NB4 (cell line): ENCODE measurements around the gene CACNA2D3.

ENCODE experiments used
- DNase-seq: peaks from one replicate; pipeline ENCODE4 v3.0.0; 2010; ENCODE audit warnings: low read depth
- H3K4me3 ChIP-seq: one replicate; pipeline ENCODE4 v1.5.1; 2011; ENCODE audit warnings: mild to moderate bottlenecking, low read depth, low read length, moderate library complexity
- MYC ChIP-seq: IDR thresholded peaks from 2 replicates; pipeline ENCODE4 v1.6.1; 2011; ENCODE audit warnings: low read depth, low read length
- POLR2A ChIP-seq: IDR thresholded peaks from 2 replicates; pipeline ENCODE4 v1.6.1; 2011; ENCODE audit warnings: mild to moderate bottlenecking; ENCODE audit not compliant: insufficient read length; ENCODE audit errors: extremely low read depth
- TF ChIP-seq, protein P1 (sequence below): IDR thresholded peaks from one replicate; pipeline ENCODE4 v1.5.1; 2012; ENCODE audit warnings: low read depth, low read length
- TF ChIP-seq, protein P2 (sequence below): IDR thresholded peaks from 2 replicates; pipeline ENCODE4 v1.6.1; 2011; ENCODE audit warnings: low read depth, low read length

CACNA2D3 gene

DNA sequence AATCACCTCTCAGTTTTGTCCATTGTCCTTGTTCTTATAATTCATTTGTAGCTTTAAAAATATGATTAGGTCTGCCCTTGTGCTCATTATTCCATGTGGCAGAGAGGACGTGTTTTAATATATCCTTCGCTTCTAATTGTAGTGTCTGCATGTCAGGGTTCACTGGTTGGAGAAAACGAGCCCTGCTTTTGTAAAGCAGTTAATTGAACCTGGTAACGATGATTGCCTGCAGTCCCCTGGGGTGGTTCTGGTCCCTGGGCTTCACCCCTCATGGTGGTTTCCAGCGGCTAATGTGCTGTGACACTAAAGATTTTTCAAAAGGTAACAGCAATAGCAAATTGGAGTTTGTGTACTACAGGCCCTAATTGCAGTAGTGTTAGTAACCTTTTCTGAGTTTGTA is 299.6 kb downstream of the CACNA2D3 start:
- no peak for DNase-seq

DNA sequence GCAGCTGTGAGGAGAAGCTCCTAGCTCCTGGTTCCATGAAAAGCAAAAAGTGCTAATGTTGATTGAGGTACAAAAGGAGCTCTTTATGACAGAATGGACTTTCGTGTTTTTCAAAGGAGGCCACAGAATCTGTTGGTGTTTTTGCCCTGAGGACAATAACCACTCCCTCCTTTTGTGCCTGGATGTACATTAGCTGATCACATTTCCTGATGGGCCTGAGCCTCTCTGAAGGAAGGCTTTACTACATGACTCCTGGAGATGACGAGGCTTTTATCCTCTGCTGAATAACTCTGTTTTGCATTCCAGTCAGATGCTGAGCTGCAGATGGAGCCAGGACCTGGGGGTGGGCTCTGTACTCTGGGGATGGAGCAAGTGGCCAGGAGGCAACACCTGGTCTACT is 301.9 kb downstream of the CACNA2D3 start:
- no peak for DNase-seq
- H3K4me3 ChIP-seq: no peak overlapping the region
- TF ChIP-seq, protein P1, sequence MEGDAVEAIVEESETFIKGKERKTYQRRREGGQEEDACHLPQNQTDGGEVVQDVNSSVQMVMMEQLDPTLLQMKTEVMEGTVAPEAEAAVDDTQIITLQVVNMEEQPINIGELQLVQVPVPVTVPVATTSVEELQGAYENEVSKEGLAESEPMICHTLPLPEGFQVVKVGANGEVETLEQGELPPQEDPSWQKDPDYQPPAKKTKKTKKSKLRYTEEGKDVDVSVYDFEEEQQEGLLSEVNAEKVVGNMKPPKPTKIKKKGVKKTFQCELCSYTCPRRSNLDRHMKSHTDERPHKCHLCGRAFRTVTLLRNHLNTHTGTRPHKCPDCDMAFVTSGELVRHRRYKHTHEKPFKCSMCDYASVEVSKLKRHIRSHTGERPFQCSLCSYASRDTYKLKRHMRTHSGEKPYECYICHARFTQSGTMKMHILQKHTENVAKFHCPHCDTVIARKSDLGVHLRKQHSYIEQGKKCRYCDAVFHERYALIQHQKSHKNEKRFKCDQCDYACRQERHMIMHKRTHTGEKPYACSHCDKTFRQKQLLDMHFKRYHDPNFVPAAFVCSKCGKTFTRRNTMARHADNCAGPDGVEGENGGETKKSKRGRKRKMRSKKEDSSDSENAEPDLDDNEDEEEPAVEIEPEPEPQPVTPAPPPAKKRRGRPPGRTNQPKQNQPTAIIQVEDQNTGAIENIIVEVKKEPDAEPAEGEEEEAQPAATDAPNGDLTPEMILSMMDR: no peak
- TF ChIP-seq MYC (no peak), POLR2A (no peak)
- TF ChIP-seq, protein P2, sequence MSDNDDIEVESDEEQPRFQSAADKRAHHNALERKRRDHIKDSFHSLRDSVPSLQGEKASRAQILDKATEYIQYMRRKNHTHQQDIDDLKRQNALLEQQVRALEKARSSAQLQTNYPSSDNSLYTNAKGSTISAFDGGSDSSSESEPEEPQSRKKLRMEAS: no peak

More for the DNA sequence above, 299.6 kb downstream of the CACNA2D3 start:
- TF ChIP-seq, protein P2: no peak
- TF ChIP-seq, protein P1: no peak
- TF ChIP-seq MYC (no peak), POLR2A (no peak)
- no peak overlapping the region for H3K4me3 ChIP-seq

DNA sequence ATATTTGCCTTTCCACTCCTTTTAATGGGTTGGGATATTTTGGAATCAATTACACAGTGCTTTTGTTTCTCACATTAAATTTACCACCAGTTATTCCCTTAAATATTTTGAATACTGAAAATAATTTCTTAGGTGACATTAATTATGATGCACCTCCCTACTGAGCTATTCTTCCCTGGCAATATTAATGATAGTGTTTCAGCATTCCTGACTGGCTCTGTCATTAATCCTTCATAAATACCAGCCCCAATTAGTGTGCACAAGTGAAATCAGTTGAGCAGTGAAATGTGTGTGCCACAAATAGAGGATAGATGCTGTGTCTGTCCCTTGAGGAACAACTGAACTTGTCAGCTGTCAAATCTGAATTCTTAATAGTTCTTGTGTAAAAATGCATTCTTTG is 304.0 kb downstream of the CACNA2D3 start:
- TF ChIP-seq, protein P1: no peak
- TF ChIP-seq POLR2A (no peak), MYC (no peak)
- TF ChIP-seq, protein P2: no peak
- no peak for DNase-seq
- no peak overlapping the region for H3K4me3 ChIP-seq

DNA sequence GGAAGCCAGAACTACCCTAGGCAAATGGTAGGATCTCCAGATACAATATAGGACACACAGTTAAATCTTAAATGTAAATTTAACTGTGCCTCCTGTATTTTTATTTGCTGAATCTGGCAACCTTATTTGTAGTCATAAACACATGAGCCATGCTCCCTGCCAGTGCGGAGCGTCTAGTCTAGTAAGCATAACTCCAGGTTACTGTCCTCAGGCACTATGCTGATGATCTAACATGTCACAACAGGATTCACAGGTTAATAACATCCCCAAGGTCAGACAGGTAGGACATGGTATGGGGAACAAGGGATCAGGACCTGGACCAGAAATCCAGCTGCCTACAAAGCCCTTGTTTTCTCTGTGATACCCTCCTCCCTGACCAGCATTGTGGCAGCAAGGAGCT is 305.1 kb downstream of the CACNA2D3 start:
- no peak for TF ChIP-seq POLR2A
- TF ChIP-seq, protein P2: no peak
- TF ChIP-seq MYC: no peak
- TF ChIP-seq, protein P1: no peak
- no peak overlapping the region for H3K4me3 ChIP-seq
- no peak for DNase-seq

DNA sequence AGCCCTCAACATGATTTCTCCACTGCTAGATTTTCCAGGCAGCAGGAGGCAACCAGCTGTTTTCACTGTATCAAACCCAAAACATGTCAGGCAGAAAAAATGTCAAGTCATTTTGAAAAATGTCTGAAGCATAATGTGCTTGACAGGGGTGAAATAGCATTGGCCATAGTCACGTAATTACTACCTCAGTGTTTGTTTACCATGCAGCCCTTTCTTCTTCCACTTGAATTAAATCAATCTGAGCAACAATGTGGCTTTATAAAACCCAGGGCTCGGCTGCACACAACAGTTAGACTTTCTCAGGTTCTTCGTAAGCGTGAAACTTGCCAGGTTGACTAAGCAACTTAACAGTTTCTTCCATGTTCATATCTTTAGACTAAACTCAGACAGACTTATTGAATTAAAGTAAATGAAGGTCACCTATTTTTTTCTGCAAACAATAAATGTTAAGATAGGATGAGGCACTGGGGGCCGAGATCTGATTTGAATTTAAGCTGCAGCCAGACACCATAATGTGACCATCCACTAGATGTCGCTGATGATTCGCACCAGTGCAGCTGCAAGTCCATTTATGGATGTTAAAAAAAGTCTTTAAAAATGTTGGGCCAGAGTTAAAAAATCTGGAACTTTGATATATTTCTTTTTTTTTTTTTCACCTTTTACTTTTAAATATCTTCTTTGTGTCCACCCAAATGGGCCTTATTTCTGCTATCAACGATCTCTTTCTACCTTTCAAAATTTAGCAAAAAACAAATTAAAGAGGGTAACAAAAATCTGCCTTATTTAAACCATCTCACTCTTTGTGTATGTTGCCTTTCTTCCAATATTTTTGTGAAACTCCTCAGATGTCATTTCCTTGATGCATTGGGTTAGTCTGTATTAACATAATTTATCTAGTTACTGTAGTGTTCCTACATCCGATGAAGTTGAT is 305.9 kb downstream of the CACNA2D3 start:
- H3K4me3 ChIP-seq: no peak overlapping the region
- TF ChIP-seq, protein P2: 0 out of 2 replicates have a peak, but pooled peaks have one; percentile 19
- no peak for TF ChIP-seq POLR2A
- TF ChIP-seq, protein P1: peak; percentile 72
- DNase-seq: peak; percentile 68
